BJ (cell line): ENCODE data around the gene KIRREL2. TPM values are rescaled to one million over a fixed set of nuclear protein-coding genes. Genes with fewer than 3 reads are reported as not detected.

Experiments used
- CTCF ChIA-PET: fragments of 350-600 bp; formaldehyde crosslinking; extraction: SDS; loops from one replicate; lab custom pipeline; 2021; ENCODE audit warnings: antibody characterized with exemption, inconsistent platforms; lab: Yijun Ruan, JAX
- POLR2A ChIA-PET: fragments of 300-600 bp; sonication (Branson Sonifier 250); formaldehyde crosslinking; extraction: SDS; loops from one replicate; lab custom pipeline; 2021; ENCODE audit warnings: antibody characterized with exemption; lab: Charles Lee
- DNase-seq: peaks from one replicate; pipeline ENCODE4 v3.0.0-alpha.2; 2011; ENCODE audit warnings: low read depth
- H3K27me3 ChIP-seq: 2 replicates; pipeline ENCODE4 v1.6.0; 2011; ENCODE audit warnings: low read length; ENCODE audit not compliant: control insufficient read depth, insufficient read depth
- H3K36me3 ChIP-seq: 2 replicates; pipeline ENCODE4 v1.5.1; 2011; ENCODE audit warnings: low read length; ENCODE audit not compliant: control insufficient read depth, insufficient read depth
- H3K4me3 ChIP-seq: 2 replicates; pipeline ENCODE4 v1.5.1; 2011; ENCODE audit warnings: low read depth, mild to moderate bottlenecking, control low read depth, low read length
- polyA plus RNA-seq: library from polyadenylated mRNA; depleted of rRNA; stranded (reverse); fragments of >200 nt; gene quantifications from 2 replicates; pipeline ENCODE4 v1.2.3, GENCODE V29; 2011
- TF ChIP-seq, protein P1 (sequence below): IDR thresholded peaks from 2 replicates; pipeline ENCODE4 v1.5.1; 2011; ENCODE audit warnings: low read depth, mild to moderate bottlenecking, control low read depth, inconsistent platforms, low read length, moderate library complexity; ENCODE audit not compliant: insufficient read depth

KIRREL2 gene
- polyA plus RNA-seq, 1 experiment, result not detected

DNA sequence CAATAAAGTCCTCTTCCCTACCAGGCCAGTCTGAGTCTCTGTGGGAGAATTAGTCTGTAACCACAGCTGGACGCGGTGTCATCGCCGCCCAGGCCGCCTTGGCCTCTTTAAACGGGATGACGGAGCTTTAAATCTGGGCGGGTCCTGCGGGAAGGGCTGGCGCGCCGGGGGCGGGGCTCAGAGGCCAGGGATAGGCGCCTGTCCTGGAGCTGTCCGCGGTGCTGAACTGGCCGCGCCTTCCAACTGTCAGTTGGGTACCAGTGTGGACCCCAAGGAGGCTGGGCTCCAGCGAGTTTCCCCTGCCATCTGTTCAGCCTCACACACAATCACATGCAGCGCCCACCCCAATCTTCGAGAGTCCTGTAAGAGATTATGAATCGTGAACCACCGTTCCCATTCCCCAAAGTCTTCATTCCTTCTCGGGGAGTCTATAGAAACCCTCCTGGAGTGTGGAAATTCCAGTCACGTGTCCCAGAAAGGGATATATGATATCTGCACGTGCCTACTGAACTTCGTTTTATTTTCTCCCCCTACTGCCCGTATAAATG is 23.1 kb downstream of the KIRREL2 start:
- H3K4me3 ChIP-seq, result no peak overlapping the region
- H3K27me3 ChIP-seq, result no peaks in the 10 kb centered on the region
- peak; percentile 62 for DNase-seq
- TF ChIP-seq, protein P1, sequence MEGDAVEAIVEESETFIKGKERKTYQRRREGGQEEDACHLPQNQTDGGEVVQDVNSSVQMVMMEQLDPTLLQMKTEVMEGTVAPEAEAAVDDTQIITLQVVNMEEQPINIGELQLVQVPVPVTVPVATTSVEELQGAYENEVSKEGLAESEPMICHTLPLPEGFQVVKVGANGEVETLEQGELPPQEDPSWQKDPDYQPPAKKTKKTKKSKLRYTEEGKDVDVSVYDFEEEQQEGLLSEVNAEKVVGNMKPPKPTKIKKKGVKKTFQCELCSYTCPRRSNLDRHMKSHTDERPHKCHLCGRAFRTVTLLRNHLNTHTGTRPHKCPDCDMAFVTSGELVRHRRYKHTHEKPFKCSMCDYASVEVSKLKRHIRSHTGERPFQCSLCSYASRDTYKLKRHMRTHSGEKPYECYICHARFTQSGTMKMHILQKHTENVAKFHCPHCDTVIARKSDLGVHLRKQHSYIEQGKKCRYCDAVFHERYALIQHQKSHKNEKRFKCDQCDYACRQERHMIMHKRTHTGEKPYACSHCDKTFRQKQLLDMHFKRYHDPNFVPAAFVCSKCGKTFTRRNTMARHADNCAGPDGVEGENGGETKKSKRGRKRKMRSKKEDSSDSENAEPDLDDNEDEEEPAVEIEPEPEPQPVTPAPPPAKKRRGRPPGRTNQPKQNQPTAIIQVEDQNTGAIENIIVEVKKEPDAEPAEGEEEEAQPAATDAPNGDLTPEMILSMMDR, result no peak
- CTCF ChIA-PET, result interaction anchor here (1.0 to 6.8 kb wide), 2 partner anchors 10 to 53 kb away, joined by 6 to 82 read pairs; no protein-coding TSS in a partner anchor
- POLR2A ChIA-PET, result interaction anchor here (0.6 kb wide), 1 partner anchor 10 kb away, joined by 3 read pairs; no protein-coding TSS in a partner anchor
- H3K36me3 ChIP-seq, result no peaks in the 10 kb centered on the region

- TF ChIP-seq, protein P1, result peak; percentile 49
- DNase-seq, result no peak
- ChIA-PET CTCF (interaction anchor here (0.7 to 6.8 kb wide), 11 partner anchors 8 to 134 kb away, joined by 3 to 82 read pairs (median 4); partner anchors contain the start of genes ALKBH6, LIN37 and NFKBID), POLR2A (no interaction called here)
- Histone ChIP-seq H3K27me3 (no peaks in the 10 kb centered on the region), H3K4me3 (no peak overlapping the region), H3K36me3 (no peaks in the 10 kb centered on the region)
Measured at GRCh38 chr19:35882114-35882832, 25.6 kb downstream of the KIRREL2 start.

GRCh38 chr19:35883882-35884281 is 27.2 kb downstream of the KIRREL2 start:
- ChIA-PET CTCF (interaction anchor here (1.5 to 6.8 kb wide), 2 partner anchors 17 to 49 kb away, joined by 5 to 82 read pairs; partner anchors contain the start of gene NFKBID), POLR2A (interaction anchor here (0.6 kb wide), 1 partner anchor 47 kb away, joined by 3 read pairs; no protein-coding TSS in a partner anchor)
- TF ChIP-seq, protein P1, result no peak
- Histone ChIP-seq H3K27me3 (no peaks in the 10 kb centered on the region), H3K36me3 (peaks cover 7% of the 10 kb centered on the region), H3K4me3 (no peak overlapping the region)
- DNase-seq, result no peak

GRCh38 chr19:35885225-35885738 is 28.6 kb downstream of the KIRREL2 start:
- TF ChIP-seq, protein P1, result no peak
- no peak for DNase-seq
- Histone ChIP-seq H3K27me3 (no peaks in the 10 kb centered on the region), H3K36me3 (peaks cover 18% of the 10 kb centered on the region), H3K4me3 (no peak overlapping the region)
- CTCF ChIA-PET, result interaction anchor here (1.1 kb wide), 1 partner anchor 46 kb away, joined by 3 read pairs; no protein-coding TSS in a partner anchor
- POLR2A ChIA-PET, result no interaction called here

DNA sequence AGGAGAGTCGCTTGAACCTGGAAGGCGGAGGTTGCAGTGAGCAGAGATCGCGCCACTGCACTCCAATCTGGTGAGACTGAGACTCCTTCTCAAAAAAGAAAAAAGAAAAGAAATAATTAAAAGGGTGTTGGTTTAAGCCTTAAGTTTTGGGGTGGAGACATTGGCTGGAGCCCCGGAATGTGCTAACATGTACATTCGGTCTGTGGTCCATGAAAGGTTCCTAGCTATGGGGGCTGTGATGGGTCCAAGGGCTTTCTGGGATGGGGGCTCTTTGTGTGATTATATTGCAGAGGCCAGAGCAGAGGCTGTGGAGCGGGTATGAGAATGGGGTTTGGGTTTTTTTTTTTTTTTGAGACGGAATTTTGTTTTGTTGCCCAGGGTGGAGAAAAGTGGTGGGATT is 29.2 kb downstream of the KIRREL2 start:
- DNase-seq, result no peak
- POLR2A ChIA-PET, result no interaction called here
- Histone ChIP-seq H3K27me3 (no peaks in the 10 kb centered on the region), H3K4me3 (no peak overlapping the region), H3K36me3 (peaks cover 21% of the 10 kb centered on the region)
- CTCF ChIA-PET, result interaction anchor here (1.1 kb wide), 1 partner anchor 45 kb away, joined by 3 read pairs; no protein-coding TSS in a partner anchor
- TF ChIP-seq, protein P1, result no peak
